Measurements from ENCODE around the gene CRCP.
"Not testable (repeated sequence)": the region's sequence is repeated elsewhere in the genome, so short reads cannot be mapped to it uniquely, and the experiment has no call there.

Gene CRCP

GRCh38 chr7:66162622-66163021 lies 48.0 kb downstream of the CRCP start:
- no peak for DNase-seq

GRCh38 chr7:66163186-66163610 lies 48.6 kb downstream of the CRCP start:
- DNase-seq: no peak

GRCh38 chr7:66164356-66164755 lies 49.7 kb downstream of the CRCP start:
- no peak for DNase-seq

- no peak for DNase-seq
Observed at GRCh38 chr7:66167773-66168387, 53.2 kb downstream of the CRCP start.

GRCh38 chr7:66169616-66170015 lies 55.0 kb downstream of the CRCP start:
- no peak for DNase-seq

GRCh38 chr7:66170309-66171231 lies 55.9 kb downstream of the CRCP start:
- DNase-seq: no peak

- DNase-seq: not testable (repeated sequence)
Observed at GRCh38 chr7:66172536-66173401, 58.1 kb downstream of the CRCP start.

- DNase-seq: no peak
Observed at GRCh38 chr7:66173856-66174255, 59.2 kb downstream of the CRCP start.

GRCh38 chr7:66175006-66175405 lies 60.4 kb downstream of the CRCP start:
- not testable (repeated sequence) for DNase-seq

GRCh38 chr7:66176914-66177313 lies 62.3 kb downstream of the CRCP start:
- no peak for DNase-seq

- no peak for DNase-seq
Observed at GRCh38 chr7:66178258-66178657, 63.6 kb downstream of the CRCP start.

- DNase-seq: no peak
Observed at GRCh38 chr7:66181329-66181728, 66.7 kb downstream of the CRCP start.

- no peak for DNase-seq
Observed at GRCh38 chr7:66181845-66182244, 67.2 kb downstream of the CRCP start.

GRCh38 chr7:66182920-66183319 lies 68.3 kb downstream of the CRCP start:
- DNase-seq: no peak

GRCh38 chr7:66183700-66184099 lies 69.1 kb downstream of the CRCP start:
- DNase-seq: no peak

- no peak for DNase-seq
Observed at GRCh38 chr7:66185680-66186187, 71.1 kb downstream of the CRCP start.

- no peak for DNase-seq
Observed at GRCh38 chr7:66186991-66187390, 72.3 kb downstream of the CRCP start.

- DNase-seq: no peak
Observed at GRCh38 chr7:66187905-66188304, 73.3 kb downstream of the CRCP start.

GRCh38 chr7:66188645-66189044 lies 74.0 kb downstream of the CRCP start:
- DNase-seq: no peak

- DNase-seq: no peak
Observed at GRCh38 chr7:66189695-66190503, 75.3 kb downstream of the CRCP start.

GRCh38 chr7:66190504-66190857 lies 75.8 kb downstream of the CRCP start:
- no peak for DNase-seq

GRCh38 chr7:66193146-66193725 lies 78.6 kb downstream of the CRCP start:
- DNase-seq: no peak
